SK-N-MC (cell line): ENCODE measurements around the gene NEURL3.

Experiments used
- EZH2 ChIP-seq: fragments of 200-600 bp; sonication (generic); IDR thresholded peaks from one replicate; pipeline ENCODE4 v1.6.1; 2017; ENCODE audit warnings: antibody characterized with exemption
- POLR2AphosphoS5 ChIP-seq: IDR thresholded peaks from 2 replicates; pipeline ENCODE4 v1.6.1; 2012; ENCODE audit warnings: mild to moderate bottlenecking, low read depth, low read length, borderline replicate concordance

DNA sequence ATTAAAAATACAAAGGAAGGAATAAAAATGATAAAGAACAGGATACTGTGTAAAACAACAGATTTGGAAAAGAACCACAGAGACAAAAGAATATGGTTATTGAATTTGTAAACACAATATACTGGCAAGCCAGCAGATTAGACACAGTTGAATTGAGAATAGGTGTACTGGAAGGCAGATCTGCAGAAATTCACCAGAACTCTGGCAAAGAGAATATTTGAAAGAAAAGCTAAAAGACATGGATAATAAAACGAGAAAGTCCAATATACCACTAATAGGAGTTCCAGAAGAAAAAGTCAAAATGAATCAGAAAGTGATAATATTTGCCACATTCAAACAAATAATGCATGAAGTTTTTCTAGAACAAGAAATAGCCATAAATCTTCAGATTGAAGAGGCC is 11.9 kb upstream of the NEURL3 start:
- TF ChIP-seq EZH2 (no peak), POLR2AphosphoS5 (no peak)
